ENCODE results near the gene TMIGD3.
"Not testable (repeated sequence)": the region's sequence is repeated elsewhere in the genome, so short reads cannot be mapped to it uniquely, and the experiment has no call there.

Gene TMIGD3

GRCh38 chr1:111503585-111504060 lies at the start of gene TMIGD3, which contains the start of gene ADORA3:
TSS of gene TMIGD3 (minus strand) at chr1:111503633. CDS start at chr1:111503354, 279 bp downstream.
TSS of gene ADORA3 (minus strand) at chr1:111503633. CDS start at chr1:111503354, 279 bp downstream.
- no peak for DNase-seq

GRCh38 chr1:111553196-111553595 lies 49.8 kb upstream of the TMIGD3 start:
- no peak for DNase-seq

GRCh38 chr1:111552587-111552986 lies 49.2 kb upstream of the TMIGD3 start:
- DNase-seq = no peak

GRCh38 chr1:111551623-111552411 lies 48.4 kb upstream of the TMIGD3 start:
- no peak for DNase-seq

GRCh38 chr1:111547786-111548185 lies 44.4 kb upstream of the TMIGD3 start:
- DNase-seq = not testable (repeated sequence)

- no peak for DNase-seq
These were observed 38.8 kb upstream of the TMIGD3 start for GRCh38 chr1:111542187-111542586.

GRCh38 chr1:111541721-111542120 lies 38.3 kb upstream of the TMIGD3 start:
- DNase-seq = no peak

GRCh38 chr1:111540928-111541327 lies 37.5 kb upstream of the TMIGD3 start:
- DNase-seq = no peak

- no peak for DNase-seq
These were observed 35.1 kb upstream of the TMIGD3 start for GRCh38 chr1:111538343-111539025.

GRCh38 chr1:111535256-111536191 lies 32.1 kb upstream of the TMIGD3 start:
- DNase-seq = no peak

- no peak for DNase-seq
These were observed 16.6 kb upstream of the TMIGD3 start for GRCh38 chr1:111520053-111520452.

GRCh38 chr1:111517469-111518225 lies 14.2 kb upstream of the TMIGD3 start:
- DNase-seq = peak; percentile 57 to 76

- DNase-seq = peak in 1 of 2 experiments; percentile 33
These were observed 12.6 kb upstream of the TMIGD3 start for GRCh38 chr1:111516005-111516535.

GRCh38 chr1:111515291-111516004 lies 12.0 kb upstream of the TMIGD3 start:
- DNase-seq = peak in 1 of 2 experiments; percentile 19

- no peak for DNase-seq
These were observed 10.1 kb upstream of the TMIGD3 start for GRCh38 chr1:111513410-111514020.

GRCh38 chr1:111512931-111513330 lies 9.5 kb upstream of the TMIGD3 start:
- DNase-seq = no peak

- peak in 1 of 2 experiments; percentile 56 for DNase-seq
These were observed 8.9 kb upstream of the TMIGD3 start for GRCh38 chr1:111512132-111512889.

GRCh38 chr1:111511370-111511769 lies 7.9 kb upstream of the TMIGD3 start:
- no peak for DNase-seq

GRCh38 chr1:111509997-111510375 lies 6.6 kb upstream of the TMIGD3 start:
- no peak for DNase-seq
